ENCODE data around the gene CHRNB1.

GRCh38 chr17:7478276-7479212 lies 33.7 kb downstream of the CHRNB1 start:
- TF ChIP-seq CTCF (IDR thresholded peaks at IDR 0.05), result no peak
- no peak for TF ChIP-seq POLR2A (IDR thresholded peaks at IDR 0.05)

All from heart left ventricle (tissue), 13 donors.